GM10847 (cell line): ENCODE measurements around the gene SOST.

Experiments
- POLR2A ChIP-seq: IDR thresholded peaks from 2 replicates; pipeline ENCODE4 v1.6.1; 2011; ENCODE audit not compliant: insufficient read length; ENCODE audit errors: extremely low read depth

The SOST gene

DNA sequence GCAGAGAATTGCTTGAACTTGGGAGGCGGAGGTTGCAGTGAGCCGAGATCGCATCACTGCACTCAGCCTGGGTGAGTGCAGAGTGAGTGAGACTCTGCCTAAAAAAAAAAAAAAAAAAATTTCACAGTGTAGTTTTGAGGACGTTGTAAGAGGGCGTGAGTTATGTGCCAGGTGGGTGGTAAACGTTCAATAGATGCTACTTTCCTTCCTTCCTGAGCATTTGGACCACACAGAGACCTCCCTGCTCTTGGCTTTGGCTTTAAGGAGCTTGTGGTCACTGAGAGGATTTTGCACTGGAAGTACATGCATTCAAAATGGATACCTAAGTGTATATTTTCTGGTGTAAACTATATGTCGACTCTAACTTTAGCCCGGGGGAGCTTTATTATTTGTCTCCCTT, 30.5 kb downstream of the SOST start:
- TF ChIP-seq POLR2A, result no peak

DNA sequence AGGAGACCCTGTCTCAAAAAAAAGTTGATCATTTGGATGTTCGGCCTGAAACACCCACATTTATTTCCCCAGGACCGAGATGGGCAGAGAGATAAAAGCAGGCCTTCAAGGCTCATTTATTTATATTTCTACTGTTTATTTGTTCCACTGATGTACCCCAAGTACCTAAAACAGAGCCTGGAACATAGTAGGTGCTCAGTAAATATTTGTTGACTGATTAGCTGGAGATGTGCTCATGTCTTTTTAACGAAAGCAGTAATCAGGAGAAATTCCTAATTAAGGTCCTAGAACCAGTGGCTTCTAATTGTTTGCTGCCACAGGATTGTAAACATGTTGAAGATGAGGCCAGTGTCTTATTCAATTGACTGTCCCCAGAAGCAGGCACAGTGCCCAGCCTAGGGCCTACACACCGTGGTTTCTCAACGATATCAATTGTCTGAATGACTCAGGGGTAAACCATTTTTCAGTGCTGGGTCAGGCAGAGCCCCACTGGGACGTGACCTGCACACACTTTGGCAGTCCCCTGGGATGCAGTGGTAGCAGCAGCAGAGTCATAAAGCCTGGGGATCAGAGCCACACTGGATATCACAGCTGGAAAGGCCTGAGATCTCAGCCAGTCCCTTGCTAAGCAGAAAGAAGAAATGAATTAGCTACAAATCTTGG, 34.8 kb downstream of the SOST start:
- no peak for TF ChIP-seq POLR2A

DNA sequence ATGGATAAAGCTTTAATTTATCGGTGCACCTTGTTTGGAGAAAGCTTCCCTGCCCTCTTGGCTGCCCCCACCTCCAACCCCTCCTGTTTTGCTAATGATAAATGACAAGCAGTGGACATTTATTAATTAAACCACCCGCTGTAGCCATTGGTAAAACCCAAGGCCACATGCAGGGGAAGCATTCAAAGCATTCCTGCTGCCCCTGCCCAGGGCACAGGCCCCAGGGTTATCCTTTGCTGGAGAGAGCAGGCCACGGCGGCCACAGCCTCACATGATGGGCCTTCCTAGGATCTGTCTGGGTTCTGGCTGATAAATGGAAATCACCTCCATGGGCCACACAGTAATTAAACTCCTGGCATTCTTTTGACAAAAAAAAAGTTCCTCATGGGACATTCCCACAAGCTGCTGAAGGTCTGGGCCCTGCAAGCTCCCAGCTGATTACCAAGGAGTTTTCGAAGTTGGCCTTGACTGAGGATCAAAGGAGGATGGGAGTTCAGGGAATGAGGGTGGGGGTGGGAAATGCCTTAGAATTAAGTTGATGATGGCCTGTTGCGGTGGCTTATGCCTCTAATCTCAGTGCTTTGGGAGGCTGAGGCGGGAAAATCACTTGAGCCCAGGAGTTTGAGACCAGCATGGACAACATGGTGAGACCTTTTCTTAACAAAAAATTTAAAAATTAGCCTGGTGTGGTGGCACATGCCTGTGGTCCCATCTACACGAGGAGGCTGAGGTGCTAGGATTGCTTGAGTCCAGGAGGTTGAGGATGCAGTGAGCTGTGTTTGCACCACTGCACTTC, 35.5 kb downstream of the SOST start:
- no peak for TF ChIP-seq POLR2A

GRCh38 chr17:43722269-43722619, 36.3 kb downstream of the SOST start:
- no peak for TF ChIP-seq POLR2A

DNA sequence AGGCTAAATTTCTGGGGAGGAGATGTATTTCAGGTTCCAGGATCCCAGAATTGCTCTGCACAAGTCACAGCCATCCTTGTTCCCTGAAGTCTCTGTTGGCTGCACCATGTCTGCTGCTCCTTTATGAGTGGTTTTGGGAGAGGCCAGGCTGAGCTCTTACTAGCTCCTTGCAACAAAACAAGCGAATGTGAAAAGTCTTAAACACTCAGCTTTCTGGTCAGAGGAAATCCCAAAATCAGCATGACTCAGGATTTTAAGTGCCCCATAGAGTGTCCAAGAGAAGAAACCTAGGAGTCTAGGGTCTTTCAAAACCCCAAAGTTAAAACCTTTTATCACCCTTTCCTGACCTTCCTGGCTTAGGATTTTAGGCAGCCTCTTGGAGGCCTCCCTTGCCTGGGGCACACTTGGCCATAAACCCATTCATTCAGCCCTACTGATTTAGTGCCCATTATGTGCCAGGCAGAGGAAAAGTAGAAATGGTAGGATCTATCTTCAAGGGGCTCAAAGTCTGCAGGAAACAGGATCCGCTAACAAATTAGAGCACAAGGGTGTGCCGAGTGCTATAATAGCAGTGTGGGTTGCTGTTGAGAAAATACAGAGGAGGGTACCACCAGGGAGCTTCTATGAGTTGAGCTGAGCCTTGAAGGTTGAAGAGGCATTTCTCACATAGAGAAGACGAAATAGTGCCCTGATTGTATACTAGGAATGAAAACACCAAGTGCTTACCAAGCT, 36.9 kb downstream of the SOST start:
- TF ChIP-seq POLR2A, result no peak

DNA sequence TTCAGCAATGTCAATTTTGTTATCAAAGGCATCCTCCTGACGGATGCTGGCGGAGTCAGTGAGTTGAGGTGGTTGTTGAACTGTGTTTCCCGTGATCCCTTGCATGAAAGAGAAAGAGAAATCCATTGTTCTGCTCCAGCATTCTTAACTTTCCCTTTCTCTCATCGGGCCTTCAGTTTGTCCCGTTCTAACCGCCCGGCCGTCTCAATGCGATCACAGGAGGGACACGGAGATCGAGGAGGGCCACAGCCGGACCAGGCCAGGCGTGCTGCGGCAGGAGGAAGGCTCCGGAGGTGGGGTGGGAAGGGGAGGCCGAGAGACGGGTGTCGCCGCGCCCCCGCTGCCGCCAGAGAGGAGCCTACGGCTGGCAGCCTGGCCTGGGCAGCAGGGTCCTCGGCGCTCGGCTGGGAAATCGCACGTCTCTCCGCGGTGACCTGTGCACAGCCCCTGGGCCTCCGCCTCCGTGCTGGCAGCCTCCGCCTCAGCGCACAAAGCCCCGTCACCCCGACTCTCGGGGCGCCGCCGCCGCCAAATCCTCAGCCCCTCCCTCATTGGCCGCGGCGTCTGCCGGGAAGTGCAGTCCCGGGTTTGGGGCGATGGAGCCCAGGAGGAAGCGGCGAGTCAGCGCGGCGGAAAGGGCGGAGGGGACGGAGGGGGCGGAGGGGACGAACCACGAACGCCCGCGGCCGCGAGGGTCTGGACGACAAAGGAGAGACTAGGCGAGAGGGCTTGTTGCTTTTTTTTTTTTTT, 38.1 kb downstream of the SOST start:
- peak; percentile 45 for TF ChIP-seq POLR2A

DNA sequence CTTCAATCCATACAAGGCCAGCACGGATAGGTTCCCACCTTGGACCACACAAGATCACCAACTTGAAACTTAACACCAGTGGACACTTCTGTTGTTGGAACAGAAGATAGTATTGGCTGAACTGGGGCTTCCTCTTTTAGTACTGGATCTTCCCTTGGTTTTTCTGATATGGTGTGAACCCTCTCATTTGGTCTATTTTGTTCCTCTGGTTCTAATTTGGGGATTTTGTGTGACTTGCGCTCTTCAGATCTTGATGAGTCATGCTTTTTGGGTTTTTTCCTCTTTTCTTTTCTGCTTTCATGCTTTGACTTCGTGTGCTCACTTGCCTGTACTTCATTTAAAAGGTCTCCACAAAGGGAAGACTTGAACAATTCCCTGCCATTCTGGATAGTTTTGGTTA, 39.0 kb downstream of the SOST start:
- TF ChIP-seq POLR2A, result no peak

DNA sequence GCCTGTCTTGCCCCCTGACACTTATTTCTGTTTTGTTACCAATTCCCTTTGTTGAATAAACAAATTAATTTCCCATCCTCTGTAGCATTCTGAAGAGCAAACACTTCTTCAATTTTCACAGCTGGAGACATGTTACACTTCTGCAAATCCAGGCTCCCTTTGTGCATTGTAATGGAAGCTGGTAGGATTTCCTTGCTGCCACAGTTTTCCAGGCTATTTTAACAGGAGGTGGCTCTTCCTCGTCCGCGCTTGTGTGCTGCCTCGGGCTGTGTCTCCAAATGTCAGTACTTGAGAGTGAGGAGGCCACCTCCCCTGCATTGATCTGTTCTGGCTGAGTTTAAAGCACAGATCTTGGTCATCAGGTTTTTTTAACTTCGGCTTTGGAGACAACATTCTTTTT, 40.0 kb downstream of the SOST start:
- TF ChIP-seq POLR2A, result no peak

- no peak for TF ChIP-seq POLR2A
These were observed 40.7 kb downstream of the SOST start for GRCh38 chr17:43717913-43718312.

GRCh38 chr17:43714465-43715149, 44.0 kb downstream of the SOST start:
- no peak for TF ChIP-seq POLR2A

DNA sequence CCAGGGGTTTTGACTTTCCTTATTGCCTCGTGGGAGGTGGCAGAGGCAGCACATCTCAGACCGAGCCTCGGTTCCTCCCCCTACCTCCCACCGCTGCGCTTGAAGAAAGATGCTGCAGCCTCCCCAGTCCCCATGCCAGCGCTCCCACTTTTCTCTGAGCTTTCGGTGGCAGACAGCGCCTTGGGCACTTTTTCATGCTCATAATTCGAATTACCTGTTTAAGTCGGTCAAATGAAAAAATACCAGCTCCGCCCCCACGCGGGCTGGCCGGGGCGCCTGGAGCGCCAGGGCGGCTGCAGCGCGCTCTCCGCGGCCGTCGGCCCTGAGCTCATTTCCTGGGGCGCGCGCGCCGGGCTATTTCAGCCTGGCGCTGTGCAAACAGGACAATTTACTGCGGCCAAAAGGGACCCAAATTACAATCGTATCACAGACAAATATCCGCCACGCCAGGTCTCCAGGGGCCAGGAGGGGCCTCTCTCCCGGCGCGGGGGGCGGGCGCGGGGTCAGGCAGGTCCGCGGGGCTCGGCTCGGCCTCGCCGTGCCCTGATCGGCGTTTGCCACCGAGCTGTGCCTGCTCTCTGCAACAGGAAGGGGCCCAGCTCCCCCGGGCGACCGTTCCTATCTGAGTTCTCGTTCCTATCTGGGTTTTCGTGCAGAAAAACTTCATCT, 45.0 kb downstream of the SOST start:
- TF ChIP-seq POLR2A, result no peak

DNA sequence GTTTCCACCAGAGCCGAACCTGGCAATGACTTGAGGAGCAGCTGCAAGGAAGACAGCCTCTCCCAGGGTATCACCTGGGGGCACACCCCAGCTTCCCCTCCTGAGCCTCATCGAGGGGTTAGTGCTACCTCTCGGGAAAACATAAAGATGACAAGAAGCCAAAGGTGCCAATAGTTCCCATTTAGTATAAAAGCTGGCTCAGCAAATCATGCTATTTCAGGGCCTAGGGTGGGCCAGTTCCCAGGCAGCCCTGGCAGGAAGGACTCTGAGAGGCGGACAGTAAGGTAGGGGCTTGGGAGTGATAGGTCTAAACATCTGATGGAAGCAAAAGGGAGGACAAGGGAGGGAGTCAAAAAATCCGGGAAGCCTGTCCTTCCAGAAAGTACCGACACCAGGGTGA, 46.2 kb downstream of the SOST start:
- no peak for TF ChIP-seq POLR2A

- TF ChIP-seq POLR2A, result no peak
These were observed 48.5 kb downstream of the SOST start for GRCh38 chr17:43710101-43710500.

- no peak for TF ChIP-seq POLR2A
These were observed 49.4 kb downstream of the SOST start for GRCh38 chr17:43709210-43709609.
